Hepatocyte (in vitro differentiated cells): Measurements from ENCODE around the gene NEK1.

Experiments
- CTCF ChIP-seq: fragments of 200-600 bp; sonication (generic); IDR thresholded peaks from 2 replicates; pipeline ENCODE4 v1.5.1; 2016; ENCODE audit warnings: antibody characterized with exemption, mild to moderate bottlenecking; ENCODE audit not compliant: poor library complexity
- EZH2 ChIP-seq: fragments of 200-600 bp; sonication (generic); IDR thresholded peaks from 2 replicates; pipeline ENCODE4 v1.6.1; 2016; ENCODE audit warnings: antibody characterized with exemption, mild to moderate bottlenecking, borderline replicate concordance
- EZH2phosphoT487 ChIP-seq: fragments of 200-600 bp; sonication (generic); IDR thresholded peaks from one replicate; pipeline ENCODE4 v1.6.1; 2018; ENCODE audit warnings: antibody characterized with exemption, mild to moderate bottlenecking, low read depth, moderate library complexity; ENCODE audit not compliant: unreplicated experiment, severe bottlenecking

DNA sequence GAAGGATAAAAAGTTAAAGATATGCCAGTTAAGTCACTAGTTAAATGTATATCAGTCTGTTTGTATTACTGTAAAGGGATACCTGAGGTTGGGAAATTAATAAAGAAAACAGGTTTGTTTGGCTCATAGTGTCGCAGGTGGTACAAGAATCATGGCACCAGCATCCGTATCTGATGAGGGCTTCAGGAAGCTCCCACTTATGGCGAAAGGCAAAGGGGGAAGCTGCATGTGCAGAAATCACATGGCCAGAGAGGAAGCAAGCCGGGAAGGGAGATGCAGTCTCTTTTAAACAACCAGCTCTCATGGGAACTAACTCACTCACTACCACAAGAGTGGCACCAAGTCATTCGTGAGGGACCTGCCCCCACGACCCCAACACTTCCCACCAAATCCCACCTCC is 249.8 kb downstream of the NEK1 start:
- TF ChIP-seq EZH2: no peak
- no peak for TF ChIP-seq CTCF
- no peak for TF ChIP-seq EZH2phosphoT487
